Measurements from ENCODE around the gene VCL.
A peak's percentile ranks its signal among the peaks of the same experiment; 100 is the strongest.

The VCL gene

DNA sequence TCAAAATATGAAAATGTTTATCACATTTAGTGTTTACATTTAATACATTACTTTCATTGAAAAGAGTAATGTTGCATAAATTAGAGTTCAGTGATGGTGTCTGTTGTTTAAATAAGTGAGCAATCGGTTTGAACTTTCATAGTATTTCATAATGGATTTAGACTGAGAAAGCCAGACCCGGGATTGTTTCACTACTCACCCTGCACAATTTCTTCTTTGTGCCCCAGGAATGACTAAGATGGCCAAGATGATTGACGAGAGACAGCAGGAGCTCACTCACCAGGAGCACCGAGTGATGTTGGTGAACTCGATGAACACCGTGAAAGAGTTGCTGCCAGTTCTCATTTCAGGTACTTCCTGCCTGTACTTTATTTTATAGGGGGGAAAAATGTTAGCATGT is 74.6 kb downstream of the VCL start:
- in situ Hi-C loops (cut with HindIII; ENCODE audit: low pct_ligation_motif_present, low sequenced_read_pairs), result no loop called here
- no peak overlapping the region for H3K27ac ChIP-seq
- peaks cover 38% of the 10 kb centered on the region for H3K36me3 ChIP-seq (replicated peaks)
- H3K27me3 ChIP-seq (replicated peaks), result no peaks in the 10 kb centered on the region
- DNase-seq, result peak; percentile 46
- H3K4me3 ChIP-seq (ENCODE audit: low read depth, low read length), result no peak overlapping the region
- no peak for TF ChIP-seq CTCF (IDR thresholded peaks at IDR 0.05; ENCODE audit: low read depth, low read length, missing control alignments)

DNA sequence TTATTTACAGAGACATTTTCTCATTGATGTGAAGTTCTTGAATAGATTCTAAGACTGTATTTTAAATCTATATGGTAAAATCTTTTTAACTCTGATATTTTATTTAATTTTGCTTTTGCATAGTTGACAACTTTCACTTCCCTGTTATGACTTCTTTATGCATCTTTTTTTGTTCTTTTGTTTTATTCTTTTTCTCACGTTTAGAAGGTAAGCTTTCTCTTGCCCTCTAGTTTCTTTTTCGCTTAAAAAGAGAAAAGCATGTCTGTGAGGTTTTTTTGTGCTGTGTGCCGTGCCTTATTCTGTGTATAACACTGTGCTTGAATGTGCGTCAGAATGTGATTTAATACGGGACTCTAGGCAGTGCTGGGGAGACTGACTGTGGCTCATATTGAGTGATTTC is 78.0 kb downstream of the VCL start:
- TF ChIP-seq CTCF (IDR thresholded peaks at IDR 0.05; ENCODE audit: low read depth, low read length, missing control alignments), result no peak

DNA sequence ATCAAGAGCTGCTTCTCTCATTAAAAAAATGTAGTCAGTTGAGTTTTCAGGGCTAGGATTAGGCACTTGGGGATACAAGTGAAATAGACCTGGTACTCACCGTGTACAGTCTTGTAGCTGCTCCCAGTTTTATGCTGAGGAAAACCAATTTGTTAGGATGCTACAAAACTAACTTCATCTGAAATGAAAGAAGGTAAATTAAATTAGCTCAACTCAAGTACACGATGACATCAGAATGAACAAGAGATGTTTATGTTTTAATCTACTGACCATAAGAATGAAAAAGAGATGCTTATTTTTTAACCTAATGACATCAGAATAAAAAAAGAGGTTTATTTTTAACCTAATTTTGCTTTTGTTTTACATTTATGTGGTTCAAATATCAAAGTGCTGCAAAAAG is 79.0 kb downstream of the VCL start:
- no peak for TF ChIP-seq CTCF (IDR thresholded peaks at IDR 0.05; ENCODE audit: low read depth, low read length, missing control alignments)
- H3K27ac ChIP-seq, result no peak overlapping the region
- peaks cover 35% of the 10 kb centered on the region for H3K36me3 ChIP-seq (replicated peaks)
- no peak for DNase-seq
- H3K27me3 ChIP-seq (replicated peaks), result no peaks in the 10 kb centered on the region
- H3K4me3 ChIP-seq (ENCODE audit: low read depth, low read length), result no peak overlapping the region
- in situ Hi-C loops (cut with HindIII; ENCODE audit: low pct_ligation_motif_present, low sequenced_read_pairs), result no loop called here

More for the DNA sequence above, 78.0 kb downstream of the VCL start:
- H3K36me3 ChIP-seq (replicated peaks), result peaks cover 38% of the 10 kb centered on the region
- in situ Hi-C loops (cut with HindIII; ENCODE audit: low pct_ligation_motif_present, low sequenced_read_pairs), result no loop called here
- H3K27me3 ChIP-seq (replicated peaks), result no peaks in the 10 kb centered on the region
- no peak for DNase-seq
- no peak overlapping the region for H3K4me3 ChIP-seq (ENCODE audit: low read depth, low read length)
- no peak overlapping the region for H3K27ac ChIP-seq

DNA sequence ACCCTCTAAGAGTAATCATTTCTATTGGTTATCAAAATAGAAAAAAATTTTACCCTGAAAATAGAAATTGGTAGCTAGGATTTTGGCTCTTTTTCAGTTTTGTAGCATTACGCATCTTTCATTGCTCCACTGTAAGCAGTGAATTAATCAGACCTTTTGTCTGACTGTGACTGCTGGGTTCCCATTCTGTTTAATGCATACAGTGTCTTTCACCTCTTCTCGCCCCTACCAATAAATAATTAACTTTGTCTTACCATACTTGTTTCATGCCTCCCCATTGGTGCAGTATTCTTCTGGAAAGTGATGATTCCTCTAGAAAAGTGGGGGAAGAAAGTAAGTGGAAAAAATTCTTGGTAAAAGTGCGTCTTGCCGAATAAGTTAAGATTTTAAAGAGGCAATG is 79.5 kb downstream of the VCL start:
- Histone ChIP-seq H3K36me3 (replicated peaks) (peaks cover 39% of the 10 kb centered on the region), H3K27me3 (replicated peaks) (no peaks in the 10 kb centered on the region), H3K27ac (no peak overlapping the region), H3K4me3 (ENCODE audit: low read depth, low read length) (no peak overlapping the region)
- no peak for TF ChIP-seq CTCF (IDR thresholded peaks at IDR 0.05; ENCODE audit: low read depth, low read length, missing control alignments)
- no peak for DNase-seq
- in situ Hi-C loops (cut with HindIII; ENCODE audit: low pct_ligation_motif_present, low sequenced_read_pairs), result no loop called here

- Histone ChIP-seq H3K27ac (no peak overlapping the region), H3K4me3 (ENCODE audit: low read depth, low read length) (no peak overlapping the region), H3K36me3 (replicated peaks) (peaks cover 43% of the 10 kb centered on the region), H3K27me3 (replicated peaks) (no peaks in the 10 kb centered on the region)
- in situ Hi-C loops (cut with HindIII; ENCODE audit: low pct_ligation_motif_present, low sequenced_read_pairs), result no loop called here
- no peak for TF ChIP-seq CTCF (IDR thresholded peaks at IDR 0.05; ENCODE audit: low read depth, low read length, missing control alignments)
- peak; percentile 65 for DNase-seq
These were observed 80.1 kb downstream of the VCL start for GRCh38 chr10:74078037-74078436.
